Globus pallidus (tissue), 1 donor: ENCODE results near the gene ERC1.

ENCODE experiments used
- DNase-seq: peaks from one replicate; pipeline ENCODE4 v3.0.0-alpha.2; 2015; ENCODE audit warnings: low spot score

ERC1 gene

GRCh38 chr12:1517007-1517406, 526.0 kb downstream of the ERC1 start:
- no peak for DNase-seq

DNA sequence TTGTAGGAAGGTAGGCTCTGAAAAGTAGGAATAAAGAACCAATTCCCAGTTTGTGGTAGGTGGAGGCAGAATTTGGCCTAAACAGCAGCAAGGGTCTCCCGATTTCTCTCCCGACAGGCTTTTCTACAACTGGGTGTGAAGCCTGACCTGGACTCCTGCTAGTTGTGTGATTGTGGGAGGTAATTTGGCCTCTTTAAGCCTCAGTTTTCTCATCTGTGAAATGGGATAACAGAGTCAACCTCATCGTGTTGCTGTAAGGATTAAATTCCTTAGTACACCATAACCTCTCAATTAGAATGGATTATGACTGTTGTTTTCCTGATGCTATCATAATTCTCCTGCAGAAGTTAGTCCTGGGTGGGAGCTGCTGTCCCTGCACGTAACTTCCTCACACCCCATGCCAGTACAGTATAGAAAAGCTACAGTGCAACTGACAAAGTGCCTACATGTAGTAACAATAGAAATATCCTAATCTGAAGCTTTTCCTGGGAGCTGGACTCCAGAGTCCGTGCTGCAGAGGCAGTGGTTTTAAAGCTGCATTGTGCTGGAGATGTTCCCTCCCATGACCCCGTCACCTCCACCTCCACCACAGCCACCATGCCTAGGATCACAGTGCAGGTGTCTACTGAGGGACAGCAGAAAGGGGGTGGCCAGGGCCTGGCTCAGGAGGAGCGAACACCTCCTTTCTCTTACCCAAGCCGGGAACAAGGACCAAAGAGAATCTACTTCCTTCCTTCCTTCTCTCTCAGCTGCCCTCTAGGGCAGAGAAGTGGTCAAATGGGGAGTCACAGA, 526.9 kb downstream of the ERC1 start:
- DNase-seq: no peak

DNA sequence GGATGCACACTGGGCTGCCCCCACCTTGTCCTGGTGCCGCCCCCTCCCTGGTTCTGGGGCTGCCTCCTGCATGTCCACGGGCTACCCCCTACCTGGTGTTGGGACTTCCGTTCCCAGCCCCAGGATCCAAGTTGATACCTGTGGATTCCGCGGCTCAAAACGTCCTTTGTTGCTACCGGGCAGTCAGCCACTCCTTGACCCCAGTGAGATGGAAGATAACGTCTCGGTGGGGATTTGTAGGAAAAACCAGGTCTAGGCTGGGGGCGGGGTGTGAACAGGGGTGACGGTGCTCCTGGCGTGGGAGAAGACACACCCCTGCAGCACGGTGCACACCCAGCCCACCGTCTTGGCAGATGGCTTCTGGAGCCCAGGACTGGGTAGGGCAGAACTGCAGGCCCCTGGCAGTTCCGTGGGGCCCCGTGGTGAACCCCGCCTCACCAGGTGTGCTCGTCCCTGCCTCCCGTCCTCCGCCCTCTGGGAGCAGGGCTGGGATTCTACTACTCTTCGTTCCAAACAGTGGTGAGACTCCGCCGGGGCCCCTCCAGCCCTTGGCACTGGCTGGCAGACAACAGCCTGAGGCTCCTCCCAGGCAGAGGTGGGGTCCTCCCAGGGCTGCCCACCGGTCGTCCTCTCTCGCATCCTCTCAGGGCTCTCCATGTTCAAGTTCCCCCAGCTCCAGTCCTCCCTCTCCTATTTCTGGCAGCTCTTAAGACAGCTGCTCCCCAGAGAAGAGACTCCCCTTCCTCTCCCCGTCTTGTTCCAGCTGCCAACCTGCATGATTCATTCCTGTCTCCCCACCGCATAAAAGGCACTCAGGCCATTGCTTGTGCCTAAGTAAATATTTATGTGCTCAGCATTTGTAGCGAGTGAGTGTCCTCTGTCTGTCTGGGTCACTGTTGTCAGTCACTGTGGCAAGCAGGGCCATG, 527.8 kb downstream of the ERC1 start:
- DNase-seq: no peak

DNA sequence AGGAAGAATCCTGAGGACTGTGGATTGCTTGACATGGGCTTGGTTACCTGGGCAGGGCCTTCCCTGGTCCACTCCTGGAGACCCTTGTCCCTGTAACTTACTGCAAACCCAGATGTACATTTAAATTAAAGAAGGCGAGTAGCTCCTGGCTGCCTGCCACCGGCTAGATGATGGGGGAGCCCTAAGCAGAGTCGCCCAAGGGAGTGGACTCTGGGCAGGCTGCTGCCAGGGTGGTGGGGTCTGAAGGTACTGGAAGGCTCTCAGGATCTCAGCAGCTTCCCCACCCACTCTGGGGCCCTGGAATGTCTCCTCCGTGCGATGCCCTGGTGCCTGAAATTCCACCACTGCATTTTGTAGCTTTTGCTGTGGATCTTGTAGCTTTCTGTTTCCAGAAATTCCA, 528.6 kb downstream of the ERC1 start:
- DNase-seq: no peak

DNA sequence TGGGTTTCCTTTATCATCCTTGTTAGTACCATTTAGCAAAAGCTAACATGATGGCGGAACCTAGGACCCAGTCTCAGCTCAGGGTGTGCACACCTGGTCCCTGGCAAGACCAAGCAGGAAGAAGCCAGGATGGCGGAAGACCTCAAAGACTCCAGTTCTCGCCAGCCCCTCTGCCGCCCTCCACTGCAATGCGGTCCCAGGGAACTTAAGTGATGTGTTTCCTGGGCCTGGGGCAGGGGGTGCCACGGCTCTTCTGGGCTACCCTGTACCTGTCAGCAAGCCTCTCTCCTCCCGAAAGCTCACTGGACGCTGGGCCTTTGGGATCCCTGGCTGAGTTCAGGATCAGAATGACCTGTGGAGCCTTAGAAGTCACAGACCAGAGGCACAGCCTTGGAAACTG, 532.0 kb downstream of the ERC1 start:
- no peak for DNase-seq

GRCh38 chr12:1523558-1524050, 532.6 kb downstream of the ERC1 start:
- DNase-seq: no peak

- DNase-seq: no peak
Observed at GRCh38 chr12:1525858-1526257, 534.8 kb downstream of the ERC1 start.

DNA sequence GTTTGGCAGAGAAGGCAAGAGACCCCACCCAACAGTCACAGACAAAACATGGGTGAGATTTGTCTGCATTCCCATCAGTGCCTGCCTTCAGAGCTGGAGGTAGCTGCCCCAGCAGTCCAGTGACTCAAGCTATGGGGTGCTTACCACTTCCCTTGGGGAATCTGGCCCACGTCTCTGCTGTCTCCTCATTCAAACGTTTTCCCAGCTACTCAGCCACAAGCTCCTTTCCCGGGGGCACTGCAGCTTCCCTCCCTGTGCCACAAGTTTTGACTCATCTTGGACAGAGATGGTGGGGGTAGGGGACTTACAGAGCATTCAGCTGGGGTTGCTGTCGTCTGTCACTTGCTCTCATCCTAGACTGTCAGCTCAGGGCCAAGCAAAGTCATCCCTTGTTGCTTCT, 536.8 kb downstream of the ERC1 start:
- DNase-seq: no peak

DNA sequence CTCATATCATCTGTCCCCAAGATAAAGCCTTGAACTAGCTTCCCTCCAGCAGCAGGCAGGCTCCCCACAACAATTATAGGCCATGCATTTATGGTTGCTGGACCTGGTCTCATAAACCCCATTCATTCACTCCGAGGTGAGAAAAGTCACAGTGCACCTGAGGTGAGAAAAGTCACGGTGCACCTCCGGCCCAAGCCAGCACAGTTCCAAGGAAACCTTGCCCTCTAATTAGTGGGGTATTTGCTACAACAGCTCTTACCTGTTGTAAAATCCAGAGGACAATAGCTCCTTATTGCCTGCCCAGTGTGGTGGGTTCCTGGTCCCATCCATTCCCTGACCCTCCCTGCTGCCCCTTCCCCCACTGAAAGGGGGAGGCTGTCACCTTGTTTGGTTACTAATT, 537.8 kb downstream of the ERC1 start:
- no peak for DNase-seq

DNA sequence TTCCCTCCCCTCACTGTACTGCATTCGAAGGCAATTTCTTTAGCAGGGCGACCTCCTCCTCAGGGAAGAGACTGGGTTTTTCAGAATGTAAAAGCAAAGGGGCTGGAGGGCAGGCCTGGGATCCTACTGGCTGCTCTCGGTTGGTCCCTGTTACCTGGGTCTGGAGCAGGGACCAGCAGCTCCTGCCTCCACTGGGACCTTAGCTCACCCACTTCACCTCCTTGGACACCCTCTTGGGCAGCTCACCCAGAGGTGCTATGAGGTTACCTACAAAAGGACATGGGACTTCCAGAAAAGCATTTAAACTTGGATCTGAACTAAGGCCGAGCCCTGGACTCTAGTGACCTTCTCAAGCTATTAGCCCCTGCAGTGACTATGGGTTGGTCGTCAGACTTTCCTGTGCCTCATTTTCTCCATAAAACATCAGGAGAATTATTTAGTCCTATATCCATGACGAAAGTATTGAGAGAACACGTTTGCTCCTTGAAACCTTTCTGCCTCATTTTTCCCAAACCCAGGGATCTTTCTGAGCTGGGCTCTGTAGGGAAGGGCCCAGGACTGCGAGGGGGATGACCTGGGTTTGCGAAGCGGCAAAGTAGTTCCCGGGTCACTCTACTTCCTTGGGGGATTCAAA, 538.3 kb downstream of the ERC1 start:
- no peak for DNase-seq

GRCh38 chr12:1529862-1530591, 539.0 kb downstream of the ERC1 start:
- DNase-seq: no peak

DNA sequence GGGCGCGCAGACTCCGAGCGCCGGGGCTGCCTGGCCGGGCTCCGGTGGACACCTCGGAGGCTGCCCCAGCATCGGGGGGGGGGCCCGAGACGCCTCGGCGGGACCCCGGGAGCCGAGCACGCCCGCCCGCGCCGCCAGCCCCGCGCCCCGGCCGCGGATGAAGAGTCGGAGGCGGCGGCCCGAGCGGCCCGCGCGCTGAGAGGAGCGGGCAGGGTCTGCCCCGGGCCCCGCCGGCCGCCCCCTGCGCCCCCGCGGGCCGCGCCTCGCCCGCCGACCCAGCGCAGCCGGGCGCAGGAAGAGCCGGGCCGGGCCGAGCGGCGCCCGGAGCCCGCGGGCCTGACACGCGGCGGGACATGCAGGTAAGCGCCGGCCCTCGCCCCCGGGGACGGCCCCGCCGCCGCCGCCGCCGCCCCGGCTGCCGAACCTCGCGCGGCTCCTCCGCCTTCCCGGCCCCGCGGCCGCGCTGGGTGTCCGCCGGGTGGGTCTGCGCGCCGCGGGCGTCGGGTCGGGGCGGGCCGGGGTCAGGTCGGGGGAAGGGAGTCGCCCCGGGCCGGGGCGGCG, 539.6 kb downstream of the ERC1 start:
- DNase-seq: no peak

DNA sequence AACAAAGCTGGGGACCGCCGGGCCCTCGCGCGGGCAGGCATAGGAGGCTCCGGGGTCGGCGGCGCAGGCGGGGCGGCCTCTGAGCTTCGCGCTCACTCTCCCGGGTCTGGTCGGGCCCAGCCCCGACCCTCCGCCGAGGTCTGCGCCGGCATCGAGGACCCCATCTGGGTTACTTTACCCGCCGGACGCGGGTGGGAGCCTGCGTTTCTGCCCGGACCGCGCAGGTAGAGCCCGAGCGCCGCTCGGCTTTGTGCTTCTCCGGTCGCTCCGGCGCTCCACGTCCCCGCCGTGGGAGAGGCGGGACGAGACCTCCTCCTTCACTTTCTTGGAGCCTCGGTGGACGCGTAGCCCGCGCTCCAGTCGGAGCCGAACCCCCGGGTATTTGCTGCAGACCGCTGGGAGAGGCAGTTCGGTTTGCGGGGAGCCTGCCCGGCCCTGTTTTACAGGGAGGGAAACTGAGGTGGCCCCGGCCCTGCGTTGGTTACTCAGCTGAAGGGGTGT, 540.2 kb downstream of the ERC1 start:
- DNase-seq: no peak

DNA sequence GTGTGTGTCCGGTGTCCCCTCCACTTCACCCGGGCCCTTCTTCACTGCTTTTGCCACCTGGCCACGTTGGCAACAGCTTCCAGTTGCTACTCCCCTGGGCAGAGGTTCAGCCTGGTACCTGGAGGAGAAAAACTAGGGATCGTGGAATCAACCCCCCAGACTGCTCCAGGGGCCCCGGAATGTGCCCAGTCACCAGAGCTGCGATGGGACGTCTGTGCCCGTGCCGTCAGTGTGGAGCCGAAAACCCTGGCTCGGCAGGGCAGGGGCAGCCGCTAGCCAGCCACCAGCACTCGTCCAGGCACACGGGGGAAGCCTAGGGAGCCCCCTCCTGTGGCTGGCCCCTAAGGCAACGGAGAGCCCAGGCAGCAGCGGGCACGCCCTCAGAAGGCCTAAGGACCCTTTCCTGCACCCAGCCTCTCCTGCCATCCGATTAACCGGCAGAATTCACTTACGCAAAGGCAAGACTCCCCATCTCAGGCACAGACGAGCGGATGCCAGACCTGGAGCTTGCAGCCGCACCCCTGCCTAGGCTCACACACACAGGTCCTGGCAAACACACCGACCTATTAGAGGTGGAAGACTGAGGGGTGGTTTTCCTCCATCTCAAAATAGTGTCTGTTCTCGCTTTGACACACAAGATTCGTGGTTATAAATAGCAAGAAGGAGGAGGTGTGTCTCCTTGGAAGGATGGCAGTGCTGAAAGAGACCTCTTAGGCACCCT, 540.8 kb downstream of the ERC1 start:
- DNase-seq: no peak

GRCh38 chr12:1532375-1533165, 541.5 kb downstream of the ERC1 start:
- no peak for DNase-seq

DNA sequence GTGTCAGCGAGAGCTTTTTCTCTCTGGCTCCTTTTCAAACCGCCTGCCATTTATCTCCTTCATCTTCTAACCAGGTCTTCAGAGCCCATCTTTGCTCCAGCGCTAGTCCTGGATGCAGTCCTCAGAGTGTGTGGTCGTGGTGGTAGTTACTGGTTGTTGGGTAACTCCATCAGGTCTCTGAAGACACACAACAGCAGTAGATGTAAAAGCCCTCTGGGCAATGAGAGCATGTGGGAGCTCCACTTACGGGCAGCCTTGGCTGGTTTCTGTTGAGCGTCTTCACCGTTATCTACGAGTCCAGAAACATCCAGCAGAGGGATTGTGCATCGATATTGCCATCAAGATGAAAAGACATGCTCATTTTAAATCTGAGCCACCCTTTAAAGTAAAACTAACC, 542.2 kb downstream of the ERC1 start:
- no peak for DNase-seq

DNA sequence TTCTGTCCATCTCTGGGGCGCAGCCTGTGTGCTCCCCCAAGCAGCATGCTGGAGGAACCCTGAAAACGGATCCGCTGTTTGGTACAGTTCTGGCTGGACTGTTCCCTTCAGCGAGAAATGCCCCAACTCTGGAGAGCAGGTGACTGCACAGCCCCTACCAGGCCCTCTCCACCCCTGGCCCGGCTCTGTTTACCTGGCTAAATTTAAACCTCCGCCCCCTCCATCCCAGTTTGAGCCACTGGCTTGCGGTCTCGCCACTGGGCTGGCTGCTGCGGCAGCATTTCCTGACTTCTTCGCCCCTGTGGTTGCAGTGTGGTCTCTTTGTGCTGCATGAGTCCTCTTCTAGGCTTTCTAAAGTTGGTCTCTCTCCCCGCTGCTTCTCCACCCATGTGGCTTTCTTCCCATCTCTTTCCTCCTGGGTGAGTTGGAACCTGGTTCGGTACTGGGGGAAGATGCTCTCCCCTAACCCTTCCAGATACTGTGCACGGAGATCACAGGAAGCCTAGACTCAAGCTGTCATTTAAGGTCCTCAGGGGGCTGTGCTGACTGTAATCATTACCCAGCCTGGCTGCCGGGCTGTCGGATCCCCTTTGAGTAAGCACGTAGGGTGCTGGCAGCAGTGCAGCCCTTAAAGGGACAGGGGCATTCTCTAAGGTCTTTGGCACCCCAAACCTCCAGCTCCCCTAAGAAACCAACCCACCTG, 542.7 kb downstream of the ERC1 start:
- no peak for DNase-seq

DNA sequence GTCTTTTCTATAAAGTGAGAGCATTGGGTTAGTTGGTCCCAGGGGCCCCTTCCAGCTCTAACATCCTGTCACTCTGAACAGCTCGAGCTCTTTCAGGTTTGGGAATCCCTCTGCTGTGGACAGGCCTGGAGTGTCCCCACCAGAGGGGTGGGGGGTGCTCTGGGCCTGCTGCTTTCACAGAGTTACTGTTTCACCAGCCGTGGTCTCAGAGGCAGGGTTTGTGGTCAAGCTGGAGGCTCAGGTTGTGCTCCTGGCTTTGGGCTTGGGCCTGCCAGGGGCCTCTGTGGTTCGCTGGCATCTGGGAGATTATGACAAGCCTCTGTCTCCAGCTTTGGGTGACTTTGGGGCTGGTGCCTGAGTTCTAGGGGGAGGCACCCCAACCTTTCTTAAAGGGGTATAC, 543.7 kb downstream of the ERC1 start:
- DNase-seq: no peak

GRCh38 chr12:1536817-1537216, 545.8 kb downstream of the ERC1 start:
- no peak for DNase-seq
